Measurements from ENCODE around the gene TEX9. TPM values are rescaled to one million over a fixed set of nuclear protein-coding genes. Genes with fewer than 3 reads are reported as not detected.
A peak's percentile ranks its signal among the peaks of the same experiment; 100 is the strongest.
"Not testable (repeated sequence)": the region's sequence is repeated elsewhere in the genome, so short reads cannot be mapped to it uniquely, and the experiment has no call there.

Gene TEX9
- total RNA-seq: 10 to 100 TPM in 2 of 7 donors, 1 to 10 TPM in 5; 5.7 to 21.4 (median 7.6) TPM
- 1 to 10 TPM; 2.4 to 4.1 (median 3.2) TPM for polyA plus RNA-seq
- long read RNA-seq, donor 1, partial matches to known transcripts: 0 of 1 reads
- long read RNA-seq, donor 1, other reads (novel, unspliced or antisense): 0 of 1 reads
- long read RNA-seq, donor 2, partial matches to known transcripts: 11 of 16 reads
- long read RNA-seq, donor 2, other reads (novel, unspliced or antisense): 5 of 16 reads

GRCh38 chr15:56365075-56365711 lies at the start of gene TEX9:
Gene TEX9, plus strand, starts transcription at chr15:56365426. Its CDS starts 25 bp downstream, at chr15:56365451.
- Histone ChIP-seq H3K27me3 (replicated peaks in 1 of 7) (peaks cover 0 to 29% (median 0%) of the 10 kb centered on the region in 7 donors), H3K36me3 (no peaks in the 10 kb centered on the region), H3K4me3 (peak within 1 kb of the TSS; percentile 60 to 76 (median 66)), H3K4me1 (peaks cover 4 to 23% (median 10%) of the 10 kb centered on the region in 6 donors), H3K27ac (peak within 1 kb of the TSS in 5 of 8 donors; percentile 27 to 68 (median 50)), H3K9me3 (peaks cover 0 to 6% (median 0%) of the 10 kb centered on the region in 8 donors)
- WGBS, 5 donors: 0 to 1% (median 0%) methylated on average over 45 of the region's 45 CpGs
- intact Hi-C loops (cut with DNase I; ENCODE audit: low total_unique reads): no loop called here
- peak; percentile 92 for DNase-seq
- TF ChIP-seq POLR2A (IDR thresholded peaks at IDR 0.05) (peak in 1 of 3 donors; percentile 25), POLR2AphosphoS5 (IDR thresholded peaks at IDR 0.05) (peak; percentile 53 to 85 (median 75)), CTCF (IDR thresholded peaks at IDR 0.05 in 8 of 11, conservative IDR thresholded peaks at IDR 0.05 in 3 of 11) (no peak)

- DNase-seq; H3K36me3 ChIP-seq; intact Hi-C loops (cut with DNase I; ENCODE audit: low total_unique reads); H3K27ac ChIP-seq; H3K27me3 ChIP-seq (replicated peaks in 1 of 7); H3K4me3 ChIP-seq; H3K4me1 ChIP-seq: not testable (repeated sequence)
- WGBS, 5 donors: 85 to 97% (median 92%) methylated on average over 10 to 18 of the region's 18 CpGs
- H3K9me3 ChIP-seq: peaks cover 0 to 22% (median 15%) of the 10 kb centered on the region in 8 donors
Measured at GRCh38 chr15:56316561-56316960, 48.7 kb upstream of the TEX9 start.

- Histone ChIP-seq H3K4me3 (no peak overlapping the region), H3K4me1 (no peaks in the 10 kb centered on the region), H3K36me3 (no peaks in the 10 kb centered on the region), H3K9me3 (peaks cover 0 to 22% (median 15%) of the 10 kb centered on the region in 8 donors), H3K27ac (no peak overlapping the region), H3K27me3 (replicated peaks in 1 of 7) (no peaks in the 10 kb centered on the region)
- TF ChIP-seq POLR2A (IDR thresholded peaks at IDR 0.05) (no peak), CTCF (IDR thresholded peaks at IDR 0.05 in 8 of 11, conservative IDR thresholded peaks at IDR 0.05 in 3 of 11) (no peak), POLR2AphosphoS5 (IDR thresholded peaks at IDR 0.05) (no peak)
- intact Hi-C loops (cut with DNase I; ENCODE audit: low total_unique reads): no loop called here
- DNase-seq: no peak
Measured at GRCh38 chr15:56320316-56320715, 44.9 kb upstream of the TEX9 start.

- TF ChIP-seq POLR2AphosphoS5 (IDR thresholded peaks at IDR 0.05): no peak
- TF ChIP-seq POLR2A (IDR thresholded peaks at IDR 0.05): no peak
- no peak for TF ChIP-seq CTCF (IDR thresholded peaks at IDR 0.05 in 8 of 11, conservative IDR thresholded peaks at IDR 0.05 in 3 of 11)
- intact Hi-C loops (cut with DNase I; ENCODE audit: low total_unique reads): no loop called here
- Histone ChIP-seq H3K4me3 (no peak overlapping the region), H3K9me3 (peaks cover 0 to 22% (median 15%) of the 10 kb centered on the region in 8 donors), H3K27me3 (replicated peaks in 1 of 7) (no peaks in the 10 kb centered on the region), H3K36me3 (no peaks in the 10 kb centered on the region), H3K27ac (no peak overlapping the region), H3K4me1 (no peaks in the 10 kb centered on the region)
- no peak for DNase-seq
- 74 to 88% (median 83%) methylated on average over 3 of the region's 3 CpGs for WGBS, 5 donors
Measured at GRCh38 chr15:56320861-56321260, 44.4 kb upstream of the TEX9 start.
